RPMI7951 (cell line): Measurements from ENCODE around the gene AKAP13. TPM values are rescaled to one million over a fixed set of nuclear protein-coding genes. Genes with fewer than 3 reads are reported as not detected.
"Not testable (repeated sequence)": the region's sequence is repeated elsewhere in the genome, so short reads cannot be mapped to it uniquely, and the experiment has no call there.

Source experiments
- DNase-seq: peaks from one replicate; pipeline ENCODE4 v3.0.0-alpha.2; 2012; ENCODE audit warnings: low read depth
- total RNA-seq: library from RNA; depleted of rRNA; stranded (reverse); fragments of >200 nt; shearing (Covaris generic); gene quantifications from 2 replicates; pipeline ENCODE4 v1.2.3, GENCODE V29; 2014

AKAP13 gene
- total RNA-seq, 1 experiment from 2014 or later = 28.5 TPM

DNA sequence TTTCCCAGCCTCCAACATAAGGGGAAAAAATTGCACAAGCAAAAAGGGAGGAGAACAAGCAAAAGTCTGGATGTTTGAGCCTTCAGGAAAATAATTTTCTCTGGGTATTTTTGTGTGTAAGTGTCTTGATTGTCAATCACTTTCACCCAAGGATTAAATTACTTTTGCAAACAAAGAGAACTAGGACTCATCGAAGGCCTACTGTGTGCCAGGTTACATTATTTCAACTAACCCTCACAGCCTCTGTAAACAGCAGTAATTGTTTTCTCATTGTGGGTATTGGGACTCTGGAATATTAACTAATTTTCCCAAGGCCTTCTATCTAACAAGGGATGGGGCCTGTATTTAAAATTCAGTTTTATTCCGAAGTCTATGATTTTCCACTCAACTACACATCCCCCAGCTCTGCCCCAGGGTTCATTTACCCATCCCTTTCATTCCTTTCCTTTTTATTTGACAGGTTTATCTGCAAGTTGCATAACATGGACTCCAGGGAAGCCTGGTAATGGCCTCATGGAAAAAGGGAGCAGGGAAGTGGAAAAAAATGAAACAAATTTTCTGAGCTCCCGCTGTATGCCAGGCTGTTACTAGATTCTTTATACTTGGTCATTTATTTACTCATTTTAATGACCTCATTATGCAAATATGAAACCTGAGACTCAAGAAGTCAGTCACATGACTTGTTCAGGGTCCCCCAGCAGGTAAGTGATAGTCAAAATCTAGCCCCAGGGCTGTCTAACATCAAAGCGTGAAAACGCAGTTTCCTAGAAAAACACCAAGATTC lies 32.9 kb upstream of the AKAP13 start:
- DNase-seq = not testable (repeated sequence)

DNA sequence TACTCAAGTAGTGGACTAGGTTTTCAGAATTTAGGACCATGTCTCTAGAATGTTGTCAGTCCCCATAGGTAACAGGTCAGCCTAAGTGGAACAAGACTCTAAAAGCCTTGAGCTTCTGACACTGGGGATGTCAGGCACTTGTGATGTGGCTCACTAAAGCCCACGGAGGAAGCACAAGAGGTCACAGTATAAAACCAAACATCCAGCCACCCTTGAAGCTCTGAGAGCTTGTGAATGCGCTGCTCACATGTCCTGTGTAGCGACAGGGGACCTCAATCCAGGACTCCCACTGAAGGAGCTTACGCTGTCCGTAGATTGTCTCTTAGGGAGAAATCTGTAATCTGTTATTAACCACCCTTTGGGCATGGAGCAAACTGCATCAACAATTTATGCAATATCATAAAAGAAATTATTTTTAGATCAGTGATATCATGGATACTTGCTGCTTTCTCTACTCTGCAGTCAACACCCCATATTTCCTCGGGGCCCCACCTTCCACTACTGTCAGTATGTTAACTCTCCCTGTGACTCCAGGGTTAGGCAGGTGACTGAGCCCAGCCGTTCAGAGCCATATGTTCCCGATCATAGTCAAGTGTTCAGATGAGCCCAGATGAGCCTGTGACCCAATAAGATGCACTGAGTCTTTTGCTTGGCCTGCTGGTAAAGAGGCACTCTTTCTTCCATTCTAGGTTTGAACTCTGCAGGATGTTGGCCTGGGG lies 32.2 kb upstream of the AKAP13 start:
- DNase-seq = not testable (repeated sequence)

DNA sequence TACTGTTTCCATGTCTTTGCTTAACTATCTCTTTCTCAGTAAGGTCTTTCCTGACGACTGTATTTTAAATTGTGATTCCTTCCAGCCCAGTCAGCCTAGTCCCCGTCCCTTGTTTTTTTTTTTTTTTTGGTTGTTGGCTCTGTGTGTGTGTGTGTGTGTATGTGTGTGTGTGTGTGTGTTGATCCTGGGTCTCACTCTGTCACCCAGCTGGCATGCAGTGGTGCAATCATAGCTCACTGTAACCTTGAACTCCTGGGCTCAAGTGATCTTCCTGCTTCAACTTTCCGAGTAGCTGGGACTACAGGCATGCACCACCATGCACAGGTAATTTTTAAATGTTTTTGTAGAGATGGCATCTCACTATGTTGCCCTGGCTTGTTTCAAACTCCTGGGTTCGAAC lies 31.3 kb upstream of the AKAP13 start:
- not testable (repeated sequence) for DNase-seq

GRCh38 chr15:85350395-85350794 lies 30.0 kb upstream of the AKAP13 start:
- no peak for DNase-seq

DNA sequence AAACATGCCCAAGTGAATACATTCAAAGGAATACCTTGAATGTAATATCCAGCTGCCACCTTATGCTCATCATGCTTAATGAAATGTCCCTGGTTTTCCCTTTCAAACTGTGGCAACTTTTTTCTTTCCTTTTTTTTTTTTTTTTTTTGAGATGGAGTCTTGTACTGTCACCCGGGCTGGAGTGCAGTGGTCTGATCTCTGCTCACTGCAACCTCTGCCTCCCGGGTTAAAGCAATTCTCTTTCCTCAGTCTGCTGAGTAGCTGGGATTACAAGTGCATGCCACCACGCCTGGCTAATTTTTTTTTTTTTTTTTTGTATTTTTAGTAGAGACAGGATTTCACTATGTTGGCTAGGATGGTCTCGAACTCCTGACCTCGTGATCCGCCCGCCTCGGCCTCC lies 28.9 kb upstream of the AKAP13 start:
- DNase-seq = not testable (repeated sequence)

- no peak for DNase-seq
Measured at GRCh38 chr15:85351965-85352364, 28.4 kb upstream of the AKAP13 start.

- DNase-seq = no peak
Measured at GRCh38 chr15:85353516-85353915, 26.9 kb upstream of the AKAP13 start.

DNA sequence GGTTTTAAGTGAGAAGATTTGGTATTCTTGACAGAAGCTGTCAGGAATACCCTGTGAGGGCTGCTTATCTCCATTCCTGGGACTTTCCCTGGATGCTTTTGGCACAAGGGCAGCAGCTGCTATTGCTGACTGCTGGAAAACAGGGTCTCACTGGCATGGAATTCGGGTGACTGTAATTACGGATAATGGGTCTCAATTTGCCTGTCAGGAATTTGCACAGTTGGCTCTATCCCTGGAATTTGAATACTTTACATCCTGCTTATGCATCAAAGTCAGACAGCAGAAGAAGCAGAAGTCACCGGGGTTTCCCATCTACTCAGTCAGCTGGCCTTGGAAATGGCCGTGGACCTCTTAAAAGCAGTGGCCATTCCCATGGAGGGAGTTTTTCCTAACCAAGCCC lies 25.9 kb upstream of the AKAP13 start:
- DNase-seq = peak; percentile 76

DNA sequence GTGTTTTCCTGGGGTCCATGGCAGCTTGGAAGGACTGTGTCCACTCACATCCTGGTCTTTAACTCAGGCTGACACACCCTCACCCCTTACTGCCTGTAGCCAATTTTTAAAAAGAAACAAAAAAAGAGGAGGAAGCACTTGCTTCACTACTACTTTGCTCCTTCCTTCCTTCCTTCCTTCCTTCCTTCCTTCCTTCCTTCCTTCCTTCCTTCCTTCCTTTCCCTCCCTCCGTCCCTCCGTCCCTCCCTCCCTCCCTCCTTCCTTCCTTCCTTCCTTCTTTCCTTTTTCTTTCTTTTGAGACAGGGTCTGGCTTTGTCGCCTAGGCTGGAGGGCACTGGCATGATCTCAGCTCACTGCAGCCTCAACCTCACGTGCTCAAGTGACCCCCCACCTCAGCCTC lies 25.5 kb upstream of the AKAP13 start:
- DNase-seq = no peak

DNA sequence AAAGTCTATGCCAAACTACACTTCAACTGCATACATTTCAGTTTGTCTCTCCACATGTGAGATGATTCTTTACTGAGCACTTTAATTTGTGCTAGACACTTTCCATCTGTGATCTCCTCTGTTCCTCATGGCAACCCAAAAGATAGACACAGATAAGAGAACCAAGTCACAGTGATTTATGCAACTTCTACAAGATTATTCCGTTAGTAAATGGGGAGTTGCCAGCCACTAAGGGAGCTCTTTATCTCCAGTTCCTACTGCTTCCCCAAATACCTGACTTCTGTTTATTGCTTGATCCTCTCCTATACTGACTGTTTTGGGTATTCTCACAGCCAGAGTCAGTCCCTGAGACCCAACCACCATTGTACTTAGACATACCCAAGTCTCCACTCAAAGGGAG lies 24.1 kb upstream of the AKAP13 start:
- no peak for DNase-seq

- DNase-seq = no peak
Measured at GRCh38 chr15:85361323-85361722, 19.1 kb upstream of the AKAP13 start.

DNA sequence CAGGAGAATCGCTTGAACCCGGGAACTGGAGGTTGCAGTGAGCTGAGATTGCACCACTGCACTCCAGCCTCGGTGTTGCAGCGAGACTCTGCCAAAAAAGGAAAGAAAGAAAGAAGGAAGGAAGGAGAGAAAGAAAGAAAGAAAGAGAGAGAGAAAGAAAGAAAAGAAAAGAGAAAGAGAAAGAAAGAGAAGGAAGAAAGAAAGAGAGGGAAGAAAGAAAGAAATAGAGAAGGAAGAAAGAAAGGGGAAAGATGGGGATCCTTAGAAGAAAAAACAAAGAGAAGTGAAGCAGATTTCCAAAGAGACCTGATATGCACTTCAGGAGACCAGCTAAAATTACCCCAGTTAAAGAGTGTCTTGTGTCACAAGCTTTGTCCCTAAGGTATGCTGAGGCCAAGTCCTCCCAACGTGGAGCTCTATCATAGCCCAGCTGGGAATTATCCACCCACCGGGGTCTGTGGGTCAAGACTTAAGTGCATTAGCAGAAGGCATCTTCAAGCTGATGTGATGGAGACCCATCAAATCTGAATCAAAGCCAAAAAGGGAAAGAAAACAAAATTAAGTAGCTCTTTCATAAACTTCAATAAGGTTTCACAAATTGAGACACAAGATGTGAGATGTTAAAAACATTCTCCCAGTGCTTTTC lies 17.8 kb upstream of the AKAP13 start:
- no peak for DNase-seq

DNA sequence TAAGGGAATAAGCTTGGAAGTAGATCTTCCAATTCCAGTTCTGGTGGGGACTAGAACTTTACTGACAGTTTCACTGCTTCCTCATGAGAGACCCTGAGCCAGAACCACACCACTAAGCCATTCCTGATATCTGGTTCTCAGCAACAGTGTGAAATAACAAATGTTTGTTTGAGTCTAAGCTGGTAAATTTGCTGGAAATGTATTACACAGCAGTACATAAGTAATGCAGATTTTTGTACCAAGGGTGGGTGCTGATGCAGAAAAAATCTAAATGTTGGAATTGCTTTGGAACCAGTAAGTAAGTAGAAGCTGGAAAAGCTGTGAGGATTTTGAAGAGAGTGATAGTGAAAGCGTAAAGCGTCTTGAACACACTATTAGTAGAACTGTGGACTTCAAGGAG lies 14.4 kb upstream of the AKAP13 start:
- no peak for DNase-seq

DNA sequence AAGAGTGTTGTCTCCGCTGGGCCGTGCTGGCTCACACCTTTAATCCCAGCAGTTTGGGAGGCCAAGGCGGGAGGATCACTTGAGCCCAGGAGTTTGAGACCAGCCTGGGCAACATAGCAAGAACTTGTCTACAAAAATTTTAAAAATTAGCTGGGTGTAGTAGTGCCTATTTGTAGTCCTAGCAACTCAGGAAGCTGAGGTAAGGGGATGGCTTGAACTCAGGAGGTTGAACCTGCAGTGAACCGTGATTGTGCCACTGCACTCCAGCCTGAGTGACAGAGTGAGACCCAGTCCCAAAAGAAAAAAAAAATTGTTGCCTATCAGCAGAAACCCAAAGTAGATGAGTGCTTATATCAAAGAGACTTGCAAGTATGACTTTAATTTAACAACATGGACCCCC lies 12.7 kb upstream of the AKAP13 start:
- no peak for DNase-seq

- DNase-seq = no peak
Measured at GRCh38 chr15:85374831-85375230, 5.6 kb upstream of the AKAP13 start.

GRCh38 chr15:85377269-85377668 lies 3.1 kb upstream of the AKAP13 start:
- no peak for DNase-seq

GRCh38 chr15:85377986-85378385 lies 2.4 kb upstream of the AKAP13 start:
- no peak for DNase-seq

DNA sequence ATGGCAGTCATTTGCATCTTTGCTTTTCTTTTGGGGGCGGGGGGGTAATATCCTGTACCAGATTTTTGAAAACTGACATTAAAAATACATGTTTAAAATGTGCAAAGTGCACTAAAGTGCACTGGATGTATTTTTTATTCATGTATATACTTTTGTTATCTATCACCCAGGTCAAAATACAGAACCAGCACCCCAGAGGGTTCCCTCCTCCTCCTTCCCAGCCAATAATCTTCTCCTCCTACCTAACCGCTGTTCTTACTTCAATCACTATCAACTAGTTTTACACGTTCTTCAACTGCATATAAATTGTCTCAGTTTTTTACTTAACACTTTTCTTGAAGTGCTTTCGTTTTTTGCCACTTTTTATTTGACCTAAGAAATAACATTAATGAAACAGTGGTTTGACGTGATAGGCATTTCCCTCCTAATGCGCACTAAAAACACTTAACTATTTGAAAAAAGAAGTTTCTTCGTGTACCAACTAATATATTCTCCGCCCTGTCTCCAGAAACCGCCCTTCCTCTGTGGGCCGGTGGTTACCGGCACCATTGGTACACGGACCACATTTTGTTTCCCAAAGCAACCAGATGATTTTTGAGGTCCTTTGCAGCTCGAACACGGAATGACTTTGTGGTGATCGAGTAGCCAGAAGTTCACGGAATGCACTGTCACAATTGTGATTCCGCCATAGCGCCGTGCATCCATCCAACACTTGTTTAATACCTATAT lies 836 bp upstream of the AKAP13 start:
- peak; percentile 46 for DNase-seq

DNA sequence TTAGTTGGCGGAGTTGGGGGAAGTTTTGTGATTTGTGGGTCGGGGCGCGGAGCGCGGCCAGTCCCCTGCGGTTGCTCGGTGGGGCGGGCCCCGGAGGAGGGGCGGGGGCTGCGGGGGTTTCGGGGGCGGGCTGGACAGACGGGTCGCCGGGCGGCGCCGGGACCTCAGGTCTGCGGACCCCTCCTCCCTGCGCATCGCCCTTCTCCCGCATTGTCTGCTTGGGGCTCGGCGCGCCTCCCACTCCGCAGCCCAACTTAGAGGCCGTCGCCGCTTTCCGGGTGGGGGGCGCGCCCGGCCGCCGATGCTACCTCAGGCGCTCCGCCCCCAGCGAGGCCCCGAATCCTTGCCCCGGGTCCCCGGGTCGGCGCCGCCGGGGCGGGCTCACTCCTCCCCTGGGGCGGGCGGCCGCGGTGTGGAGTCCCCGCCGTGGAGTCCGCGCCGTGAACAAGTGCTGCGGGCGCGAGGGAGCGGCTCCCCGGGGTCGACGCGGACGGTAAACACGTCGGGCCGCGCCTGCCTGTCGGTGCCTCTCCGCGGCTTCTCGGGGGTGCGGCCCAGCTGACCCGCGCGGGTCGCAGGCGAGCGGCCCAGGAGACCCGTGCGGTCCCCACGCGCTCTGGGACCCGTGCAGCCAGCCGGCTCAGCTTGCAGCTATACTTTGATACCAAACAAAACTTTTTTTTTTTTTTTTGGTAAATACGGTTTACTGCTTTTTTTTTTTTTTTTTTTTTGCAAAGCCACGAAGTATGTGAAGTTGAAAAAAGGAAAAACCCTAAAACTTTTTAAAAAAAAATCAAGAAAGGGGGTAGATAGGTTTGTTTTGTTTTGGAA lies 624 bp downstream of the AKAP13 start:
- DNase-seq = peak; percentile 47

DNA sequence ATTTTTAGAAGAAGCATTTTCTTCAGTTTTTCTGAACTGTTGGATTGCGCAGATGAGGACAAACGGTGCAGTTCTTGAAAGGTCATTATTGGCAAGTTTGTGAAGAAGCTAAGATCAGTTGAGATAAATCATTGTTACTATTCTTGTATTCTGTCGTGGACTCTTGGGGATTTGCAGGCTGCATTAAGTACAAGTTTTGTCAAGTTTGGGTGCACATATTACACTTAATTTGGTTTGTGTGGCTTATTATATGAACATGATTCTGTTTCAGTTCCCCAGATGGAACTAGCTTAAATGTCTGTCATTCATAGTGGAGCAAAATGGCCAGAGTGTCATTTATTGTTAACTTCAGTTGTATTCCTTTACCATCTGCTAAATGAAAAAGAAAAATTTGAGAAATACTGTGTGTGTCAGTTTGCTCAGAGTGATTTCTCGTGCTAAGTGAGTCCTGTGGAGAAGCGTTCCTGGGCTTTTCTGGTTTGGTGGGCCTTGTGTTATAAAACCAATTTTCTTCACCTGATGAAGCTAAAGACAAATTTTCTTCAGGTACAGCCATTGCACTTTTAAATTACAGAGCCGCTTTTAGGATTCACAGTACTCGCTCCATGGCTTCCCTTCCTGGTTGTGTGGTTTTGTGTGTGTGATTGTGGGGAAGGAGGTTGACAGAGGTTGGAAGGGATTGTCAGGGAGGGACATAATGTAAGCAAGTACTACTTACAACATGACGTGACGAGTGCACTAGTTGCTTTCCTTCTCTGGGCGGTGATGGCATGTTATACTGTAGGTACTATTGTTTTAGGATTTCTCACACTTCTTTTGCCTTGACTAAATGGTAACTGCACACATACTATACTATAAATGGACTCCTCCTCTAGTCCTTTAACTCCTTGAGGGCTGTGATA lies 1.7 kb downstream of the AKAP13 start:
- no peak for DNase-seq
